ENCODE measurements around the gene KCNH1. TPM values are rescaled to one million over a fixed set of nuclear protein-coding genes. Genes with fewer than 3 reads are reported as not detected.

KCNH1 gene
- total RNA-seq, 1 donor from 2014 or later: 0.21 TPM

GRCh38 chr1:210938416-210938925, 195.5 kb downstream of the KCNH1 start:
- TF ChIP-seq CTCF (conservative IDR thresholded peaks at IDR 0.05): no peak
- H3K9me3 Mint-ChIP-seq: no peaks in the 10 kb centered on the region
- DNase-seq (ENCODE audit: low read depth, low spot score): no peak
- no peak overlapping the region for H3K27ac Mint-ChIP-seq (ENCODE audit: unreplicated experiment)
- H3K4me1 Mint-ChIP-seq: no peaks in the 10 kb centered on the region
- no peaks in the 10 kb centered on the region for H3K36me3 Mint-ChIP-seq (ENCODE audit: low read depth)
- no peak overlapping the region for H3K4me3 Mint-ChIP-seq
- no peaks in the 10 kb centered on the region for H3K27me3 Mint-ChIP-seq (ENCODE audit: low read depth)

GRCh38 chr1:210937846-210938245, 196.1 kb downstream of the KCNH1 start:
- H3K27ac Mint-ChIP-seq (ENCODE audit: unreplicated experiment): no peak overlapping the region
- DNase-seq (ENCODE audit: low read depth, low spot score): no peak
- no peaks in the 10 kb centered on the region for H3K27me3 Mint-ChIP-seq (ENCODE audit: low read depth)
- H3K4me3 Mint-ChIP-seq: no peak overlapping the region
- no peak for TF ChIP-seq CTCF (conservative IDR thresholded peaks at IDR 0.05)
- H3K36me3 Mint-ChIP-seq (ENCODE audit: low read depth): no peaks in the 10 kb centered on the region
- no peaks in the 10 kb centered on the region for H3K4me1 Mint-ChIP-seq
- no peaks in the 10 kb centered on the region for H3K9me3 Mint-ChIP-seq

GRCh38 chr1:210935905-210936304, 198.0 kb downstream of the KCNH1 start:
- Mint-ChIP-seq H3K36me3 (ENCODE audit: low read depth) (no peaks in the 10 kb centered on the region), H3K4me3 (no peak overlapping the region), H3K9me3 (peaks cover 2% of the 10 kb centered on the region), H3K27me3 (ENCODE audit: low read depth) (no peaks in the 10 kb centered on the region), H3K4me1 (no peaks in the 10 kb centered on the region), H3K27ac (ENCODE audit: unreplicated experiment) (no peak overlapping the region)
- DNase-seq (ENCODE audit: low read depth, low spot score): no peak
- TF ChIP-seq CTCF (conservative IDR thresholded peaks at IDR 0.05): no peak

GRCh38 chr1:210932104-210932503, 201.8 kb downstream of the KCNH1 start:
- no peak for TF ChIP-seq CTCF (conservative IDR thresholded peaks at IDR 0.05)
- peaks cover 11% of the 10 kb centered on the region for H3K9me3 Mint-ChIP-seq
- H3K27ac Mint-ChIP-seq (ENCODE audit: unreplicated experiment): no peak overlapping the region
- H3K4me1 Mint-ChIP-seq: no peaks in the 10 kb centered on the region
- DNase-seq (ENCODE audit: low read depth, low spot score): no peak
- H3K27me3 Mint-ChIP-seq (ENCODE audit: low read depth): peaks cover 3% of the 10 kb centered on the region
- H3K36me3 Mint-ChIP-seq (ENCODE audit: low read depth): no peaks in the 10 kb centered on the region
- H3K4me3 Mint-ChIP-seq: no peak overlapping the region

- Mint-ChIP-seq H3K27me3 (ENCODE audit: low read depth) (no peaks in the 10 kb centered on the region), H3K4me3 (no peak overlapping the region), H3K4me1 (no peaks in the 10 kb centered on the region), H3K9me3 (peaks cover 4% of the 10 kb centered on the region), H3K36me3 (ENCODE audit: low read depth) (no peaks in the 10 kb centered on the region), H3K27ac (ENCODE audit: unreplicated experiment) (no peak overlapping the region)
- no peak for TF ChIP-seq CTCF (conservative IDR thresholded peaks at IDR 0.05)
- DNase-seq (ENCODE audit: low read depth, low spot score): no peak
Observed at GRCh38 chr1:210922666-210923065, 211.3 kb downstream of the KCNH1 start.

Data from neural crest cell (in vitro differentiated cells).